Measurements from ENCODE around the gene CBLN3.

CBLN3 gene

DNA sequence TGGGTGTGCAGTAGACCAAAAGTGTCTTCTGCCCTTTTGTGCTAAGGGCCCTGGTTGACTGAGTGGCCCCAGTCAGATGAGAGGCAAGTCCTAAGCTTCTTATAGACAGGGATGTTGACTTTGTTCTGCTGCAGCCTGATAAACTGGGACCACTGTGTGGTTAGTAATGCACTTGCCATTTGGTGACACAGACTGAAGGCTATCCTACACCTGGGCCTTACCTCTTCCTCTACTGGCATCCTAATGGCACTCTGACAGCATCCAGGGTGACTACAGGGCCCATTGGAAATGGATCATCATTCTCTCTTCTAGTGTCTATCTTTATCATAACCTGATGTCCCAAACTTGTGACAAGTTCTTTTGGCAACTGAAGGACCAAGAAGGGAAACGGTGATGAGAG lies 9.8 kb upstream of the CBLN3 start:
- no peak for DNase-seq (ENCODE audit: low spot score)

DNA sequence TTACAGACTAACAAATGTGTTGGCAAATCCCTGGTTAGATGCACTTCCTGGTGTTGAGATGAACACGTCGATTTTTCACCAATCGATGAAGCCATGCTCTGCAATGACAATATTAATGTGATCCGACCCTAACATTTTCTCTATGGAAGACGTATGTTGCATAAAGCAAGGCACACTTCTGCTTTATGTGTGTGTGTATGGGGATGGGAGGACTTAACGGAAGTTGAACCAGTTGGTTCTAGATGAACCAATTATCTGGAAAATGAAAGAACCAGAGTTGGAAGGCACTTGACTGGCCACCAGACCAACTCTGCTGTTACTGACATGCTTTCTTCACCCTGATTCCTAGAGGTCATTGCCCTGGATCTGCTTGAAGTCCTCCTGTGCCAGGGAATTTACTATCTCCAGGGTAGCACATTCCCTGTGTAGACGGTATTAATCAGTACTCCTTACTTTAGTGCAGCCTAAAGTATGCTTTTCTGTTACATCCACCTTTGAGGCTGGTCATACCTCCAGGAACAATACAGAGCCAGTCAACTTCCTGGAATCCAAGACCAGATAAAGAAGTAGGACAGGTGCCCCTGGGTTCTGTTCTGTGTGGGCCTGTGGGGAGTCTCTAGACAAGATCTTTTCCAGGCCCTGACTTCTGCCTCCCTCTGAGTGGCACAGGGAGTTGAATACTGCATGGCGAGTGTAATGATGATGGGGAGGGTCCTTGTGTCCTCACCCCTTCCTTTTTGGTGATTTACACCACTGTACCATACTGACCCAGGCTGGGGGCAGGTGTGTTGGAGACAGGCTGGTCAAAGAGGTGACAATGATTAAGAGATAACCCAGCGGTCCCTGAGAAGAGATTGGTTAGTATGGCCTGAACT lies 9.0 kb upstream of the CBLN3 start:
- DNase-seq (ENCODE audit: low spot score) = no peak

DNA sequence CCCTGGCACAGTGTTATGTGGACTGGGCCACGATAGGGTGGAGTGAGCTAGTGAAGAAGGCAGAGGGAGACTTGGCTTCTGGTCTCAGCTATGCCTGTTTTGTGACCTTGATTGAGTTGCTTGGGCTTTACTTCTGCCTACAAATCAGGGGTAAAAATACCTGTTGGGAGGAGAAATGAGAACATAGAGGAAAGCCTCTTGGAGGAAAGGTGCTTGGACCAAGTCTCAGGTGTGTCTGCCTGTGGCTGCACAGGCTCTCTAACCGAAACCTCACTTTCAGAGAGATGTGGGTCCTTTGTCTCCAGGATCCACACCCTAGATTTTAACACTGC lies 8.2 kb upstream of the CBLN3 start:
- DNase-seq (ENCODE audit: low spot score) = no peak

DNA sequence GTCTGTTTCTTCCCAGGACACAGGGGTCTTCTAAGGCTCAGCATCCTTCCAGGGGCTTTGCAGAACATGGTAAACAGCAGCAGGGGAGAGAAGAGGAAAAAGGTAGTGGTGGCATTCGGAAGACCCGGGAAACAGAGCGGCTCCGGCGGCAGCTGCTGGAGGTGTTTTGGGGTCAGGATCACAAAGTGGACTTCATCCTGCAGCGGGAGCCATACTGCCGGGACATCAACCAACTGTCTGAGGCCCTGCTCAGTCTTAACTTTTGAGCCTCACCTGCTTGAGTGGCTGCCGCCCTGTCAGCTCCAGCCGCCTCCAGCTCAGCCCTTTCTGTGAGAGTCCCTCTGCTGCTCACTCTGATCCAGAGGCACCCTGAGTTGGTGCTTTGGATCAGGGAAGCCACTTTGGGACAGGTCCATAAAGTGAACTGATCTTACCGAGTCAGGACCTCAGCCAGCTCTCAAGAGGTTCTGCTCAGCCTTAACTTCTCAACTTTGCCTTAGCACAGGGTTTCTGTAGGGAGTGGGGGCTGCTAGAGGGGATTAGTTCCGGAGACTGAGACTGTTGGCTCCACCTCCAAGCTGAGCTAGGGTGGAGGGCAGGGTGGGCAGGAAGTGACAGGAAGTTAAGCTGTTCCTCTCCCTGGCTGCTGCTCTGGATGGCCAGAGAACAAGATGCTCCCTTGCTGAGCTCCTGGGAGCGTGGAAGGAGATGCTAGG lies 7.7 kb upstream of the CBLN3 start:
- no peak for DNase-seq (ENCODE audit: low spot score)

DNA sequence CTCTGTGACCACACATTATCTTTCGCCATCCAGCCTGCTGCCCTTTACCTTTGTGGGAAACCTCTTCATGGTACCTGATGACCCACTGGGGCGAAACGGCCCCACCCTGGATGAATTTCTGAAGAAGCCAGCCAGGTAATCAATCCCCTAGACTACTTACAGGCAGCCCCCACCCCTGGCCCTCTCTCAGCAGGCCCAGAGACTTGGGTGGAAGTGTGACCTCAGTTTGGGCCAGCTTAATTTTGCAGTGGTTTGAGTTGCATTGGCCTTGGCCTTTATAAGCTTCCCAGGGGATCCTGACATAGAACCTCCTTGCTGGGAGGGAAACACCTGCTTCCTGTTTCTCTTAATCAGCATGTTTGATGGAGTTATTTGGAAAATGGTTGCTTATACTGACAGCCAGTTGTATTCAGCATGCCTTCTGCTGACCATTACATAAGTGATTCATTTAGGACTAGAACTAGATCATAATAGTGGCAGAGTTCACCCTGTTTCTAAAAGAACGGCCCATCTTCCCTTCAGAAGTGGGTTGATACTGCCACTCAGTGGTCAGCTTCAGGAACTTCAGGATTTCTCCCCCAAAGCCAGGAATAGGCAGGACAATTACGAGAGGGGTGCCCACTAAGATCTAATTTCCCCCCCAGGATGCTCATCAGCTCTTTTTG lies 7.0 kb upstream of the CBLN3 start:
- peak; percentile 86 for DNase-seq (ENCODE audit: low spot score)

DNA sequence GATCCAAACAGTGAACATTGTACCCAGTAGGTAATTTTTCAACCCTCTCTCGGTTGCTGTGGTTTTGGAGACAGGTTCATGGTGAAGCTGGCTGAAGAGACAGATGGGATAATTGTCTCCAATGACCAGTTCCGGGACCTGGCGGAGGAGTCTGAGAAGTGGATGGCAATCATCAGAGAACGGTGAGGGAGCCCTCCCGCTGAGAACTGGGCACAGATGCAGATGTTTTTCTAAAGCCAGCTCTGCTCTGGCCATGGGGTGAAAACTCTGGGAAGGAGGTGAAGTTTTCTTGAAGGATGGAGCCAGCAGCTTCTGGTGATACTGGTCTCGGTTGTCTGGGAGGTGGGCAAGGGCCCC lies 6.5 kb upstream of the CBLN3 start:
- DNase-seq (ENCODE audit: low spot score) = no peak

DNA sequence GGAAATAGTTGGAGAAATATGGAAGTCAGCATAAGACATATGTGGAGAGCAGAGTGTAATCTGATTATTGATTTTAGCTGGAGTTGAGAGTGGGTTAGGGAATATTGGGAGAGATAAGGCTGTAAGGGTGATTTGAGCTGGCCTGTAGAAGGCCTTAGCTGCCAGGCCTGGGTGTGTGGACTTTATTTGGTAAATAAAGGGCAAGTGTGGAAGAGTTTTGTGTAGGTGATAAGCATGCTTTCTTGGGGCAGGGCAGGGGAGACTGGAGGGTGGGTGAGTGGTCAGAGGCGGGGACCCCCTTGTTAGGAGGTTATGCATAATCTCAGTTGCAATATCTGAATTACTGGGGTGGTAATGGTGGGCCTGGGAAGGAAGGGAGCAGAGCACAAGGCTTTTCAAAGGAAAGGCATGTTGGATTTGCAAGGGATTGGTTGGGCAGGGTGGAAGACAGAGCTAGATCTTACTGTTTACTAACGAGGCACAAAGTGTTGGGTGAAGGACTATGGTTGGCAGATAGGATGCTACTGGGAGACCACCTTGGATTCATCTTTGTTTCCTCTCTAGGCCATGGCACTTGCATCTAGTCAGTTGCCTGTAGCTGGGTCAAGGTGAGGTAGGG lies 5.8 kb upstream of the CBLN3 start:
- no peak for DNase-seq (ENCODE audit: low spot score)

DNA sequence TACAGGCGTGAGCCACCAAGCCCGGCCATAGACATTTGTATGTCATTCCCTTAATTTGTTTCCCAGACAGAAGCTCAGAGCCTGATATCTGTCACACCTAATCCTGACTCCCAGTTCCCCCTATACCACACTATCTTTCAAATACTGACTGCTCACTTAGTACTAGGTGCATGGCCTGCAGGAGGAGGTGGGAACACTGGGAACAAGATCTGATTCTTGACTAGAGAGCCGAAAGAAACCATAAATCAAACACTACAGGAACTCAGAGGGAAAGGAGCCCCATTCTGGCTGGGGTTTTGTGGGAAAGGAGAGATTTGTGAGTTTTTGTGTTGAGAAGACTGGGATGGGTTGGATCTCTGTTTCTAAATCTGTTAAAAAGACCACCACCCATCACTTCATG lies 5.2 kb upstream of the CBLN3 start:
- DNase-seq (ENCODE audit: low spot score) = no peak

DNA sequence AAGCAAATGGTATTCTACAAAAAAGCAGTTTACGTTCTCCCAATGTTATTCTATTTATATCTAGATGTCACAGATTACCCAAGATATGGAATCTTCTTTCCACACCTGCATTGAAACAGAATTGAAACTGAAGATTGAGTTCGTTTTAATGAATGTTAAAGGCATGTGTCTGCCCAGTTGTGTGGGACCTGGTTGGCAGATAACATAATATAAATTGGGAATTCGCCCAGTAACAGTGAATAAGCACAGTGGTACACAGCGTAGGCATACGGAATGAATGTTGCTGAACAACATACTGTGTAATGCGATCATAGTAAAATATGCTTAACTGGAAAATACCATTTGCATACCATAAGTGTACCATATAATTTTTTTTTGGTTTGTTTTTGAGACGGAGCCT lies 4.6 kb upstream of the CBLN3 start:
- no peak for DNase-seq (ENCODE audit: low spot score)

DNA sequence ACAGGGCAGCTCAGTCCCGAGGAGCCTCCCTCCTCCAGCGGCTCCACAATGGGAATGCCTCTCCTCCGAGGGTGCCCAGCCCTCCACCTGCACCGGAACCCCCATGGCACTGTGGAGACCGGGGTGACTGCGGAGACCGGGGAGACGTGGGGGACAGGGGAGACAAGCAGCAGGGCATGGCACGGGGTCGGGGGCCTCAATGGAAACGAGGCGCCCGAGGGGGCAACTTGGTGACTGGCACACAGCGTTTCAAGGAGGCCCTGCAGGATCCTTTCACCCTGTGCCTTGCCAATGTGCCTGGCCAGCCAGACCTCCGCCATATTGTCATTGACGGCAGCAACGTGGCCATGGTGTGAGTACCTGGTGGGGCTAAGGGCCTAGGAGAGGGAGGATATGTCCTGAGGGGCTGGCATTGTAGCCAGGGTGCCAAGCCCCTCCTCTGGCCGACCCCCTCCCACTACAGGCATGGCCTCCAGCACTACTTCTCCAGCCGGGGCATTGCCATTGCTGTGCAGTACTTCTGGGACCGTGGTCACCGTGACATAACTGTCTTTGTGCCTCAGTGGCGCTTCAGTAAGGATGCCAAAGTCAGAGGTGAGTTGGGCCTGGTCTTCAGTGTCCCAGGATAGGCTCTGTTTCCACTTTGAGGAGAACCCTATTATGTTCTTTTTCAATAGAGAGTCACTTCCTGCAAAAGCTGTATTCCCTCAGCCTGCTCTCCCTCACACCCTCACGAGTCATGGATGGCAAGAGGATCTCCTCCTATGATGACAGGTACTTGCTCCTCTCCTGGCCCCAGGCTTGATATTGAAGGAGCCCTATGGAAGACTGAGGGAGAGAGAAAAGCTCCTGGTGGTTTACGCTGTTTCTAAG lies 3.0 kb upstream of the CBLN3 start:
- no peak for DNase-seq (ENCODE audit: low spot score)

DNA sequence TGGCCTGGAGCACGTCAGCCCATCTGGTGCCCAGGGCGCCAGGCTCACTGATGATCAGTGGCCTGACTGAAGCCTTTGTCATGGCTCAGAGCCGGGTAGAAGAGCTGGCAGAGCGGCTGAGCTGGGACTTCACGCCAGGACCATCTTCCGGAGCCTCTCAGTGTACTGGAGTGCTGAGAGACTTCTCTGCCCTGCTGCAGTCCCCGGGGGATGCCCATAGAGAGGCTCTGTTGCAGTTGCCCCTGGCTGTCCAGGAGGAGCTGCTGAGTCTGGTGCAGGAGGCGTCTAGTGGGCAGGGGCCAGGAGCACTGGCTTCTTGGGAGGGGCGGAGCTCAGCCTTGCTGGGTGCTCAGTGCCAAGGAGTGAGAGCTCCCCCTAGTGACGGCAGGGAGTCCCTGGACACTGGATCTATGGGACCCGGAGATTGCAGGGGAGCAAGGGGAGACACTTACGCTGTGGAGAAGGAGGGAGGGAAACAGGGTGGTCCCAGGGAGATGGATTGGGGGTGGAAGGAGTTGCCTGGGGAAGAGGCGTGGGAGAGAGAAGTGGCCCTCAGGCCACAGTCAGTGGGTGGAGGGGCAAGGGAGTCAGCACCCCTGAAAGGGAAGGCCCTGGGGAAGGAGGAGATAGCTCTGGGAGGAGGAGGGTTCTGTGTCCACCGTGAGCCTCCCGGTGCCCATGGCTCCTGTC lies 2.2 kb upstream of the CBLN3 start:
- peak; percentile 77 for DNase-seq (ENCODE audit: low spot score)

DNA sequence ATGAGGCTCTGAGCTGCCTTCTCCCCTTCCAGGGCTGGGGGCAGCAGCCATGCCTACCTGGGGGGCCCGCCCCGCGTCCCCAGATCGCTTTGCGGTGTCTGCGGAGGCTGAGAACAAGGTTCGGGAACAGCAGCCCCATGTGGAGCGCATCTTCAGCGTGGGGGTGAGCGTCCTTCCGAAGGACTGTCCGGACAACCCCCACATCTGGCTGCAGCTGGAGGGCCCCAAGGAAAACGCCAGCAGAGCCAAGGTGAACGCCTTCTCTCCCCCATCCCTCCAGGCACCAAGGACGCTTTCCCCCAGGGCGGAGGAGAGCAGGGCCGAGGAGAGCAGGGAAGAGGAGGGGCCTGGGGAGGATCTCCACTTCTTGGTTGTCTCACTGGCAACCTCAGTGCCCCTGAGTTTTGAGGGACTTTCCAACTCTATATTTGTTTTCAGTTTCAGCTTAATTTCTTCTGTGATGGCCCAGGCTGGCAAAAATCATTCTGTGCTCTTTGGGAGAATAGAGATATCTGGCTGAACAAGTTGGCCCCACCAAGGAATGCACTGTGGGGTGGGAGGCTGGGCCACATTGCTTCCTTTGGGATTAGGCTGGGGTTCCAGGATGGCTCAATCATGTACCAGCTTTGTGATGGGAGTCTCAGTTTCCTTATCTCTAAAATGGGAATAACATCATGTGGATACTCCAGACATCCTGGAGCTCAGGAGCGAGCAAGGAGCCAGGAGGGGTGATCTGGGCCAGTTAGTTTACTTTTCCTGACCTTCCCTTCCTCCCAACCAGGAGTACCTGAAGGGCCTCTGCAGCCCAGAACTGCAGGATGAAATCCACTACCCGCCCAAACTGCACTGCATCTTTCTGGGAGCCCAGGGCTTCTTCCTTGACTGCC lies 1.5 kb upstream of the CBLN3 start:
- no peak for DNase-seq (ENCODE audit: low spot score)

DNA sequence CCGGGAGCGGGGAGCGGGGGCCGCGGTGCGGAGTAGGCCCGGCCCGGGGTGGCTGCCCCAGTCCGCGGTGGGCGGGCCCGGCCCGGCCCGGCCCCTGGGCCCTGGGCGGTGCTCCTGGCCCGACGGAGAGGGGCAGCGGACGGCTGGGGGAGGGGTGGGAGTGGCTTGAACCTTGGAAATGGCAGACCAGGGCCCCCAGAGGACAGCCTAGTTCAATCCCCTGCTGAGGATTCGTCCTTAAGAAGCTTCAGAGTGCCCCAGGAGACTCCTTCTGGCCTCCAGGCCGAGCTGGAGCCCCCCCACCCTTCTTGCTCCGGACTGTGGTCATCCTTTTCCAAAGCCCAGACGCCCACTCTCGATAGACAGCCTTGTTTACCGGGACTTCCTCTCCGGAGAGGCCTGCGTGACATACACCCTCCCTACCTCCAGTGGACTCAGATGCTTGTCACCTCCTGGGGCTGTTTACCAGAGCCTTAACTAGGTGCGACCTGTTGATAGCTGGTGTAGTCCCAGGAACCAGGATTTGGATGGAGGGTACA lies 744 bp upstream of the CBLN3 start:
- DNase-seq (ENCODE audit: low spot score) = peak; percentile 30

DNA sequence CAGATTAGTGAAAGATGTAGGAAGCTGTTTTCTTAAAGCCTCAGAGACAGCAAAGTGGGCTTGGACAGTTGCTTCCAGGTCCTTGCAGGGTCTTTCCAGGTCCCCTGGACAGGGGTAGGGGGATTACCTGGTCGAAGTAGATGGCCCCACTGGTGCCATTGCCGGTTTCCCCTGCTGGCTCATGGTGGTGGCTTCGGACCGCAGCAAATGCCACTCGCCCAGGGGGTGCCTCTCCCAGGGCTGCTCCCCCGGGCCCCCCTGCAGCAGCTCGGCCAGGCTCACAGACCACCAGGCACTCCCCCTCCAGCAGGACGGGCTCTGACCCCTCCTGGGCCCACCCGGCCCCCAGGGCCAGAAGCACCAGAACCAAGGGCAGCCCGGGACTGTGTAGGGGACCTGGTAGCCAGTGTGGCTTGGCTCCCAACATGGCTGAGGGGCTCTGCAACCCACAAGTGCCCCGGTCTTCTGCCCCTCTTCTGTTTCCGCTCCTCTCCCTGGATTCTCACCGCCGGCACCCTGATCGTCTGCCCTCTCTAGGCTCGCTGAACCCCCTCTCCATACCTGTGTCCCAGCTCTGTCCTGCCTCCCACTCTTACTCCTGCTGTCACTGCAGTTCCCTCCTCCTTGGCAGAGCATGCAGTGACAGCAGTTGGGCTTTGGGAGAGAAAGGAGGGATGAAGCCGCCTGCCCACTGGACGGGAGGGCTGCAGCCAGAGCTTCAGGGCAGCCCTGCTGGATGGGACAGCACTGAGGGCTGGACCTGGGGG lies 657 bp downstream of the CBLN3 start:
- no peak for DNase-seq (ENCODE audit: low spot score)

DNA sequence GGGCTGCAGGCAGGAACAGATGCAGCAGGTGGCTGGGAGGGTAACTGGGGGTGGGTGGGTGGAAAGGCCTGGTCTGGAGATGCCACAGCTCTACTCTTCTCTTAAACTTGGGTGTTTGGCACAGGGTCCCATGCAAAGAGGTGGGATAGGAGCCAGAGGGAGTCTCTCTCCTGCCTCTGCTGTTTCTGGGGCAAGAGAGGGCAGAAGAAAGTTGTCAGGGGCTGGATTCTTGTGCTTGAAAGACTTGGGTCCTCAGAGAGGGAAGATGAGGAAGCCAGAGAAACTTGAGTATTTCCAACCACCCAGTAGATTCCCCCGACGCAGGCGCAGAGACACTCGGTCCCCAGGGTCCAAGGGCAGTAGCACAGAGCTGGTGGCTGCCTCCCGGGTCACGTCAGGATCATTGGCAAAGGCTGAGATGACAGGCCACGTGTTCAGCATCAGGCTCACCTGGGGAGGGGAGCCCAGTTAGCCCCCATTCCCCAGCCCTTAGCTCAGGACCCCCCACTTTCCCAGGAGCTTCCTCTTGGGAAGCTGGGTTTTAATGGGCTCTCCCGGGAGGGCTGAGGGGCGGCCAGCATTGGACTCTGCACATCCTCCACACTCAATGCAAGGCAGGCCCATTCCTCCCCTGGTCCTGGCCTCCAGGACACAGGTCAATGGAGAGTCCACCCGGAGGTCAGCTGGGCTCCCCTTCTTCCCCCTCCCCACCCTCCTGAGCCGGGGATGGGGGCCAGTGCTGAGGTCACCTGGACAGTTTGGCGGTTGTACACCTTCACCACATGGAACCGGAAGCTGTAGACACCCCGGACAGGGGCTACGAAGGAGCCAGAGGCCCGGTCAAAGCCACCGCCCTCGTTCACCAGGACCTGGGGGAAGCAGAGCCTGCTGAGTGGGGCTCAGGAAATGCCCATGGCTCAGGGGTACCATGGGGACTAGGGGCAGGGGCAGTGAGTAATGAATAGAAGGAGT lies 1.6 kb downstream of the CBLN3 start:
- no peak for DNase-seq (ENCODE audit: low spot score)

DNA sequence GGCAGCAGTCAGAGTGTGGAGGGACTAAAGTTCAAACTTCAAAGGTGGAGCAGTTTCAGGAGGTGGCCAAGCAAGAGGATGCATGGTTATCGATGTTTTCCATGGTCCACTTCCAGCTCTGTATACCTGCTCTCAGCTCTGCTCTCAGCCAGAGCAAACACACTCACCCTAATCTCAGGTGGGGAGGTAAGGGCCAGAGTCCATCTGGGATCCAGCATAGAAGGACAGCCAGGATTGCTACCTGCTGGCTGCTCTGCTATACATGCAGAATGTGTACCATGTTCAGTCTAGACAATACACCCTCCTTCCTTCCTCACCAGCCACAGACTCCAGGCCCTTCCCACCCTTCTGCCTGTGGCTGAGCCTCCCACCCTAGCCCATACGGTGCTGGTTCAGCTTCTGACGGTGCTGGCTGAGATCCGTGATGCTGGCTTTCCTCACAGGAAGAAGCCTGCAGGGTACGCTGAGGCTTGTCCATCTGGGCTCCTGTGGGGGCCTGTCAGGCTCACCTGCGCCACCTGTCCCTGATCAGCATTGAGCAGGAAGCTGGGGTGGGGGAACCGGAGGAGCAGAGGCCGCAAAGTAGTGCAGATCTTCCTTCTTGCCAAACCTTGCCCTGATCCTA lies 2.4 kb downstream of the CBLN3 start:
- no peak for DNase-seq (ENCODE audit: low spot score)

DNA sequence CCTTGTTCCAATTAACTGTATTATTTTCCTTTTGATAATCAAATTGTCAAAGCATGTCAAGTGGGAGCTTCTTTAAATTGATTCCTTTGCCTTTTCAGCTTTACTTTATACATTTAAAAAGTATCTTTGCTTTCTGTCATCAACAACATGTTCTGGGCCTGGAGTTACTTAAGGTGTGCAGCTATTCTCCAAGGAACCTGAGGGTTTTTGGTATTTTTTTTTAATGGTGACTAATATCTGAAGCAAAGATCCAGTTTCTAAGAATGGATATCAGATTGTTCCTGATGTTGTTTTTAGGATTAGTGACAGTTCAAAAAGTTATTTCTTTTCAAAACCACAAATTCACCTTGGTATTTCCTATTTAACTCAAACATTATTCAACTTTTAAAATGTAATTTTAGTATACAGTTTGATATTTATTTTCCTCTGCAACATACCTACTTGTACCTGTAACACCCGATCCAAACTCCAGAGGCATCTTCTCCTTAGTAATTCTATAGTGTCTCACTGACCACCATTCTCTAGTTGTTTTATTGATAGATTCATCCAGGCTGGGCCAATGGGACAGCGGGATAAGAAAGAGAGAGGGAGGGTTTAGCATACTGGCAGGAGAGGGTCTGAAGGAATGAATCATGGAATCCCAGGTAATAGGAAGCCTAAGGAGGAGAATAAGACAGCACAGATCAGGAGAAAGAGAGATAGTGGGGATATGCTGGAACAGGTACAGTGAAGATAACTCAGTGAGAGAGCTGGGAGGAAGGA lies 3.1 kb downstream of the CBLN3 start:
- no peak for DNase-seq (ENCODE audit: low spot score)
